Heart right ventricle (tissue), 16 donors: ENCODE data around the gene GALNT4. TPM values are rescaled to one million over a fixed set of nuclear protein-coding genes. Genes with fewer than 3 reads are reported as not detected.

Experiments
- ATAC-seq, 8 donors: fragments of 200-7000 bp; cut with Tn5 transposase; one replicate each; pipeline ENCODE4 v1.9.1; 2020; ENCODE audit warnings: mild to moderate bottlenecking in 8 of 8, moderate library complexity in 8 of 8, moderate number of reproducible peaks in 1 of 8
- DNase-seq, 2 donors: peaks; one replicate each; pipeline ENCODE4 v3.0.0-alpha.2; 2020
- H3K27ac ChIP-seq, 10 donors: fragments of 200-600 bp; sonication (generic) in 2 of 10; one replicate each; pipeline versions ENCODE4 v1.5.0 to v1.8.0; 2020 to 2022; ENCODE audit warnings: mild to moderate bottlenecking in 3 of 10
- H3K27me3 ChIP-seq, 7 donors: fragments of 200-600 bp; one replicate each; pipeline ENCODE4 v1.8.0; 2021 to 2022; ENCODE audit warnings: mild to moderate bottlenecking in 2 of 7
- H3K36me3 ChIP-seq, 9 donors: fragments of 200-600 bp; sonication (generic) in 1 of 9; one replicate each; pipeline versions ENCODE4 v1.5.0 to v1.8.0; 2020 to 2022; ENCODE audit warnings: mild to moderate bottlenecking in 2 of 9
- H3K4me1 ChIP-seq, 9 donors: fragments of 200-600 bp; sonication (generic) in 1 of 9; one replicate each; pipeline versions ENCODE4 v1.5.0 to v1.8.0; 2020 to 2022; ENCODE audit warnings: mild to moderate bottlenecking in 4 of 9
- H3K4me3 ChIP-seq, 10 donors: fragments of 200-600 bp; sonication (generic) in 2 of 10; one replicate each; pipeline versions ENCODE4 v1.5.0 to v1.8.0; 2020 to 2022; ENCODE audit warnings: mild to moderate bottlenecking in 7 of 10, moderate library complexity in 2 of 10
- H3K9me3 ChIP-seq, 11 donors: fragments of 200-600 bp in 10 of 11; sonication (generic) in 2 of 11; one replicate each; pipeline versions ENCODE4 v1.5.0 to v1.8.0; 2013 to 2022; ENCODE audit warnings: mild to moderate bottlenecking in 2 of 11, control low read depth in 1 of 11, moderate library complexity in 1 of 11
- CTCF ChIP-seq, 9 donors: fragments of 200-600 bp; sonication (generic) in 2 of 9; IDR thresholded peaks; one replicate each; pipeline versions ENCODE4 v1.5.0 to v1.8.0; 2021 to 2022; ENCODE audit warnings: antibody characterized with exemption in 9 of 9, mild to moderate bottlenecking in 5 of 9, moderate library complexity in 1 of 9
- WGBS, 2 donors: extraction: QIAGEN DNeasy Blood & Tissue Kit; methylation state at CpG; one replicate each; pipeline ENCODE4 v1.1.7; 2013; ENCODE audit warnings: inconsistent platforms in 1 of 2; 5-methylcytosine and 5-hydroxymethylcytosine counted together
- intact Hi-C, 10 donors: fragments of 100-400 bp; cut with DNase I; formaldehyde crosslinking; loops; one replicate each; pipeline versions ENCODE4 v1.11.1 to v1.14.2; 2022
- polyA plus RNA-seq, 2 donors: library from polyadenylated mRNA; stranded (reverse); fragments of 200-250 nt; gene quantifications; one replicate each; pipeline ENCODE4 v1.2.3, GENCODE V29; 2013
- total RNA-seq, 10 donors: library from RNA; stranded (reverse); fragmentation: NEBNext Ultra II Directional in 3 of 10; extraction: Animal tissue kit (Norgen Biotek cat#: 25700) in 3 of 10; gene quantifications; one replicate each; pipeline versions ENCODE4 v1.2.1 to v1.2.4, GENCODE V29; 2021 to 2023
- donor health status: Arrhythmogenic right ventricular cardiomyopathy.
- donor health status: ischemic (EF 13 %, LVEDD 7.1; RV severe dilation, severe dysfunction).
- donor health status: healthy with polysubstance abuse.
- donor health status: DM: no; HTN: yes; CAD: no.
- donor health status: DM: no; HTN: no; CAD: no.
- donor health status: ischemic (EF 25% LVEDD 6.9; RV normal size, moderate dysfunction).
- donor health status: ischemic (EF 25% LVEDD 5.7; RV mildly dilated, moderate dysfunction).
- donor health status: healthy.
- donor health status: DM: yes; HTN: yes; CAD: no.
- donor health status: Ischemic cardiomyopathy.
- donor health status: ischemic (EF 35%, LVEDD 5.7; RV mildly dilated, moderate dysfunction).
- donor health status: nonischemic (EF 11% LVEDD 7.7; RV severe dilation, severe dysfunction).
- donor health status: DM: yes; HTN: yes; CAD: no.
- donor health status: PGD.
- donor health status: ischemic (EF 29% LVEDD 5.4; RV normal size, mild dysfunction).
- donor health status: nonischemic (EF 23%, LVEDD 6.1; RV moderate dilation, normal function).

The GALNT4 gene
- total and polyA plus RNA-seq, 12 donors, result 1.2 to 3.8 (median 2.1) TPM

- 89 to 90% methylated on average over 5 of the region's 5 CpGs for WGBS, 2 donors
- Histone ChIP-seq H3K4me1 (no peaks in the 10 kb centered on the region), H3K27me3 (peaks cover 0 to 4% (median 0%) of the 10 kb centered on the region in 7 donors), H3K36me3 (no peaks in the 10 kb centered on the region), H3K27ac (no peak overlapping the region), H3K9me3 (no peaks in the 10 kb centered on the region), H3K4me3 (no peak overlapping the region)
- no peak for TF ChIP-seq CTCF (IDR thresholded peaks at IDR 0.05)
- DNase-seq (no peak), ATAC-seq (no peak)
- intact Hi-C loops, result no loop called here
Measured at GRCh38 chr12:89568484-89568883, 43.9 kb upstream of the GALNT4 start.

GRCh38 chr12:89567691-89568239 is 43.2 kb upstream of the GALNT4 start:
- H3K4me3 ChIP-seq, result no peak overlapping the region
- TF ChIP-seq CTCF (IDR thresholded peaks at IDR 0.05), result no peak
- 97 to 99% methylated on average over 3 of the region's 3 CpGs for WGBS, 2 donors
- H3K9me3 ChIP-seq, result no peaks in the 10 kb centered on the region
- H3K36me3 ChIP-seq, result no peaks in the 10 kb centered on the region
- intact Hi-C loops, result no loop called here
- DNase-seq (no peak), ATAC-seq (no peak)
- no peak overlapping the region for H3K27ac ChIP-seq
- no peaks in the 10 kb centered on the region for H3K4me1 ChIP-seq
- peaks cover 0 to 4% (median 0%) of the 10 kb centered on the region in 7 donors for H3K27me3 ChIP-seq

- H3K4me3 ChIP-seq, result no peak overlapping the region
- no peak overlapping the region for H3K27ac ChIP-seq
- intact Hi-C loops, result no loop called here
- DNase-seq, result no peak
- H3K9me3 ChIP-seq, result no peaks in the 10 kb centered on the region
- TF ChIP-seq CTCF (IDR thresholded peaks at IDR 0.05), result no peak
- H3K27me3 ChIP-seq, result peaks cover 0 to 4% (median 0%) of the 10 kb centered on the region in 7 donors
- no peaks in the 10 kb centered on the region for H3K4me1 ChIP-seq
- no peak for ATAC-seq
- H3K36me3 ChIP-seq, result no peaks in the 10 kb centered on the region
Measured at GRCh38 chr12:89566615-89567014, 42.0 kb upstream of the GALNT4 start.

- H3K27ac ChIP-seq, result no peak overlapping the region
- ATAC-seq, result no peak
- H3K4me1 ChIP-seq, result no peaks in the 10 kb centered on the region
- intact Hi-C loops, result no loop called here
- H3K27me3 ChIP-seq, result peaks cover 0 to 4% (median 0%) of the 10 kb centered on the region in 7 donors
- no peak overlapping the region for H3K4me3 ChIP-seq
- DNase-seq, result no peak
- no peaks in the 10 kb centered on the region for H3K9me3 ChIP-seq
- TF ChIP-seq CTCF (IDR thresholded peaks at IDR 0.05), result no peak
- no peaks in the 10 kb centered on the region for H3K36me3 ChIP-seq
Measured at GRCh38 chr12:89565002-89565401, 40.4 kb upstream of the GALNT4 start.
